ENCODE measurements around the gene ECE2.

Gene ECE2

DNA sequence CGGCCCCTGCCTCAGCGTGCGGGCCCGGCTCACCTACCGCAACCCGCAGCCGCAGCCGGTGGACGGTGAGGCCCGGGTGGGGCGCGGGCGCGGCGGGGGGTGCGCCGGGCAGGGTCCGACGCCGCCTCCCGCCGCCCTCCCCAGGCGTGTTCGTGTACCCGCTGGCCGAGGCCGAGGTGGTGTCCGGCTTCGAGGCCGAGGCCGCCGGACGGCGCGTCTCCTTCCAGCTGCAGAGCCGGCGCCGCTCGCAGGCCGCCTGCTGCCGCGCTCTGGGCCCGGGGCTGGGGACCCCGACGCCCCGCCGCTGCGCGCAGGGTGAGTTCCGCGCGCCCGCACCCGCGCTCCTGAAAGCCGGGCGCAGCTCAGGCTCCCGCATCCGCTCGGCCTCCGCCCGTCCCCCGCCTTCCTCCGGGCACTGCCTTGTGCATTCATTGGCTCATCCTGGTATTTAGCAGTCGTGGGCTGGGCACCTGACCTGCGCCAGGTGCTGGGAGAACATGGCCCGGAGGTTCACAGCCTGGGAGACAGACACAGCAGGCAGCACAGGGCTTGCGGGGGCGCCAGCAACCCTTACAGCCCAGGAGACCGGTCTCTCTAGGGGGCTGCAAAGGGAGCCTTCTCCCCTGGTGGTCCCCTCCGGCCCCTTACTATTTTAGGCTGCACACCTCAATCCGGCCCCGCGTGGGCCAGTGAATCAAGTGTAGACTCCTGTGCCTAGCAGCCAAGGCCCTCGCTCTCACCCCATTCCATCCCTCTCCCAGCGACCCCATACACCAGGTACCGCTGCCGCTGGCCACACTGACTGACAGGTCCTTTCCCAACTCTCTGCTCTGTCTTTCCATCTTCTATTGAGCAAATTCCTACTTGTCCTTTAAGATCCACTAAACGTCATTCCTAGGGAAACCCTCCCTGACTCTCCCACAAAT, 45.0 kb upstream of the ECE2 start:
- DNase-seq (ENCODE audit: low read depth), result no peak
- TF ChIP-seq, protein P1, sequence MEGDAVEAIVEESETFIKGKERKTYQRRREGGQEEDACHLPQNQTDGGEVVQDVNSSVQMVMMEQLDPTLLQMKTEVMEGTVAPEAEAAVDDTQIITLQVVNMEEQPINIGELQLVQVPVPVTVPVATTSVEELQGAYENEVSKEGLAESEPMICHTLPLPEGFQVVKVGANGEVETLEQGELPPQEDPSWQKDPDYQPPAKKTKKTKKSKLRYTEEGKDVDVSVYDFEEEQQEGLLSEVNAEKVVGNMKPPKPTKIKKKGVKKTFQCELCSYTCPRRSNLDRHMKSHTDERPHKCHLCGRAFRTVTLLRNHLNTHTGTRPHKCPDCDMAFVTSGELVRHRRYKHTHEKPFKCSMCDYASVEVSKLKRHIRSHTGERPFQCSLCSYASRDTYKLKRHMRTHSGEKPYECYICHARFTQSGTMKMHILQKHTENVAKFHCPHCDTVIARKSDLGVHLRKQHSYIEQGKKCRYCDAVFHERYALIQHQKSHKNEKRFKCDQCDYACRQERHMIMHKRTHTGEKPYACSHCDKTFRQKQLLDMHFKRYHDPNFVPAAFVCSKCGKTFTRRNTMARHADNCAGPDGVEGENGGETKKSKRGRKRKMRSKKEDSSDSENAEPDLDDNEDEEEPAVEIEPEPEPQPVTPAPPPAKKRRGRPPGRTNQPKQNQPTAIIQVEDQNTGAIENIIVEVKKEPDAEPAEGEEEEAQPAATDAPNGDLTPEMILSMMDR (conservative IDR thresholded peaks at IDR 0.05; ENCODE audit: control insufficient read depth, insufficient read depth, low read depth, low read length), result no peak
- H3K4me3 ChIP-seq (ENCODE audit: control insufficient read depth, low read depth, low read length), result no peak overlapping the region

DNA sequence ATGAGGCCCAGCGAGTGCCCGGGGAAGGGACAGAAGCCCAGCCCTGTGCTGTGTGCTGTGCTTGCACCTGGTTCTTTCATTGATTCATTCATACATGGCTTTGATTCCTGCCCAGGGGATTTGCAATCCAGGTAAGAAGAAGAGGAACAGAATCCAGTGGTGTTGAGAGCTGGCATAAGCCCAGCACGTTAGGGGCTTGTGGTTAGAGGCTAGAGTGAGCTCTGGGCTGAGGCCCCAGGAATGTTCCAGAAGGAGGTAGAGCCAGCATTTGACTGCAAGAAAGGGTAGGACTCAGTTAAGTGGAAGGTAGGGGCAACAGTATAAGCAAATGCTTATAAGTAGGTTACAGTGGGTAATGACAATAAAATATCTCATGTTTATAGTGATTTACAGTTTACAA, 44.2 kb upstream of the ECE2 start:
- DNase-seq (ENCODE audit: low read depth), result no peak
- no peak overlapping the region for H3K4me3 ChIP-seq (ENCODE audit: control insufficient read depth, low read depth, low read length)
- TF ChIP-seq, protein P1 (conservative IDR thresholded peaks at IDR 0.05; ENCODE audit: control insufficient read depth, insufficient read depth, low read depth, low read length), result no peak

DNA sequence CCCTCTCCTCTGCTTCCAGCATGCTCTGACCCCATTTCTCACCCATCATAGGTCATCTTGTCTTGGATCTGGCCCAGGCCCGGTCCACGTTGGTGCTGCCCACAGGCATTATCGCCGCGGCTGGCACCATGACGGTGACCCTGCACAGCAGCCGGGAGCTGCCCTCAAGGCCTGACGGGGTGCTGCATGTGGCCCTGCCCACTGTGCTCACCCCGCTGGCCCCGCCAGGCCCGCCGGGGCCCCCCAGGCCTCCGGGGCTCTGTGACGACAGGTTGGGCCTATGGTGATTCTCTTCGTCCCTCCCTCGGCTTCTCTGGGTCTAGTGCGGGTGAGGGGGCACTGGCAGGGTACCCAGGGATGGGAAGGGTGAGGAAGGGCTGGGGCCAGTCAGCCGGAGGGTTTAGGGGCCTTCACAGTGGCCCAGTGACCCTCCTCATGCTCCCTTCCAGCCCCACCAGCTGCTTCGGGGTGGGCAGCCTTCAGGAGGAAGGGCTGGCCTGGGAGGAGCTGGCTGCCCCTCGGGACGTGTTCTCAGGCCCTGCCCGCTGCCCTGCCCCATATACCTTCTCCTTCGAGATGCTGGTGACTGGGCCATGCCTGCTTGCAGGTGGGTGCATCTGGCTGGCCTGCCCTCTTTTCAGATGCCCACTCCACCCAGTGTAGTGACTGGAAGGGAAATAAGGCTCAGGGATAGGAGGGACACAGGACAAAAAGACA, 42.5 kb upstream of the ECE2 start:
- no peak overlapping the region for H3K4me3 ChIP-seq (ENCODE audit: control insufficient read depth, low read depth, low read length)

DNA sequence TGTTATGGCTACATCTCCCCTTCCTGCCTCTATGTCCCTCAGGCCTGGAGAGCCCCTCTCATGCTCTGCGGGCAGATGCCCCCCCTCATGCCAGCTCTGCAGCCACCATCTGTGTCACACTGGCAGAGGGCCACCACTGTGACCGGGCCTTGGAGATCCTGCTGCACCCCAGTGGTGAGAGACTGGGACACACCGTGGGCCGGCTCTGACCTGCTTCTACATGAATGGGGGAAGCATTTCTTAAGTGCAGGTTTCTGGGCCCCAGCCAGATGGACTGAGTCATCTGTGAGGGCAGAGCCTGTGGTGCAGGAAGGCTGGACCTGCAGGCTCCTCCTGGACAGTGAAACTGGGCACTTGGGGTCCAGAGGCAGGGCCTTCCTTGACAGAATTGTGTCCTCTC, 41.6 kb upstream of the ECE2 start:
- H3K4me3 ChIP-seq (ENCODE audit: control insufficient read depth, low read depth, low read length), result no peak overlapping the region
- TF ChIP-seq, protein P1 (conservative IDR thresholded peaks at IDR 0.05; ENCODE audit: control insufficient read depth, insufficient read depth, low read depth, low read length), result no peak
- peak; percentile 77 for DNase-seq (ENCODE audit: low read depth)

More for the DNA sequence above, 42.5 kb upstream of the ECE2 start:
- no peak for DNase-seq (ENCODE audit: low read depth)
- TF ChIP-seq, protein P1 (conservative IDR thresholded peaks at IDR 0.05; ENCODE audit: control insufficient read depth, insufficient read depth, low read depth, low read length), result no peak

DNA sequence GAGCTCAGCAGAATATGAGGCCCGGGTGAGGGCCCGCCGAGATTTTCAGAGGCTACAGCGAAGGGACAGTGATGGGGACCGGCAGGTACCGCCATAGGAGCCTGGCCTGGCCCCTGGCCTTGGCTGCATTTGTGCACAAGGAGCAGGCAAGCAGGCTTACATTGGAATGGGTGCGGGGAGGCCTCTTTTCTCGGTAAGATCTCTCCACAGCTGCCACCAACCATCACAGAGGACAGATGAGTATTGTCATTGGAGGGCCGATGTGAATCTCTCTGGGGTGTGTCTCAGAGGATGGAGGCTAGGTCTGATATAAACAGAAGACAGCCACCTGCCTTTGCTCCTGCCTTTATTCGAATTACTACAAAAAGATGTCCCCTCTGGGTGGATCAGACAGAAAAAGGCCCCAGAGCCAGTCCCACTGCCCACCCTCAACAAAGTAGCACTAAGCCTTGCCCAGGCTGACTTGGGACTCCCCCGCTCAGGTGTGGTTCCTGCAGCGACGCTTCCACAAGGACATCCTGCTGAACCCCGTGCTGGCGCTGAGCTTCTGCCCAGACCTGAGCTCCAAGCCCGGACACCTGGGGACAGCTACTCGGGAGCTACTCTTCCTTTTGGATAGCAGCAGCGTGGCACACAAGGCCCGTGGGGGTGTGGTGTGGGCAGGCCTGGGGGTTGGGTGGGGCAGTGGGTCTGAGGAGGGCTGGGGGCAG, 41.0 kb upstream of the ECE2 start:
- TF ChIP-seq, protein P1 (conservative IDR thresholded peaks at IDR 0.05; ENCODE audit: control insufficient read depth, insufficient read depth, low read depth, low read length), result no peak
- H3K4me3 ChIP-seq (ENCODE audit: control insufficient read depth, low read depth, low read length), result no peak overlapping the region
- no peak for DNase-seq (ENCODE audit: low read depth)

DNA sequence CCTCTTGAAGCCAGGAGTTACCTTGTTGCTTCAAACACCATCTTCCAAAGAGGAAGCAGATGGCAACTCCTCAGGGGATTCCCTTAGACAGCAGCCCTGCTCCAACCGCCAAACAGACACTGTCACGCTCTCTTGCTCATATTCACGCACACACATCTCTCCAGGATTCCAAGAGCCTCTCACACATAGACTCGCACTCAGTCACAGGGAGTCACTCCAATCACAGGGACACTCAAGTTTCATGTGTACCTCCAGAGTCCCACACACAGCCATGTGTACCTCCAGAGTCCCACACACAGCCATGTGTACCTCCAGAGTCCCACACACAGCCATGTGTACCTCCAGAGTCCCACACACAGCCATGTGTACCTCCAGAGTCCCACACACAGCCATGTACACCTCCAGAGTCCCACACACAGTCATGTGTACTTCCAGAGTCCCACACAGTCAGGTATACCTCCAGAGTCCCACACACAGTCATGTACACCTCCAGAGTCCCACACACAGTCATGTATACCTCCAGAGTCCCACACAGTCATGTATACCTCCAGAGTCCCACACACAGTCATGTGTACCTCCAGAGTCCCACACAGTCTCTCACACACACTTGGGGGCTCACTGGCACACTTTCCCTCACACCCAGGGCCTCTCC, 40.3 kb upstream of the ECE2 start:
- DNase-seq (ENCODE audit: low read depth), result no peak
- H3K4me3 ChIP-seq (ENCODE audit: control insufficient read depth, low read depth, low read length), result no peak overlapping the region
- TF ChIP-seq, protein P1 (conservative IDR thresholded peaks at IDR 0.05; ENCODE audit: control insufficient read depth, insufficient read depth, low read depth, low read length), result no peak
